ENCODE measurements around the gene TRIM67.

The TRIM67 gene

DNA sequence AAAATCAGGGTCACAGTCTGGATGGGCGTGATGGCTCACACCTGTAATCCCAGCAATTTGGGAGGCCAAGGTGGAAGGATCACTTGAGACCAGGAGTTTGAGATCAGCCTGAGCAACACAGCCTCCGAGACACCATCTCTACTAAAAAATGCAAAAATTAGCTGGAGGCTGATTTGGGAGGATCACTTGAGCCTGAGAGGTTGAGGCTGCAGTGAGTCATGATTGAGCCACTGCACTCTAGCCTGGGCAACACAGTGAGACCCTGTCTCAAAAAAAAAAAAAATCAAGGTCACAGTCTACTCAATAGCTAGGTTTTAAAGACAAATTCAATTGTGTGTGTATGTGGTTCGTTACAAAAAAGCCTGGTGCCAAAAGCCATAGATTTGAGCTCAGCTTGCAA, 34.4 kb downstream of the TRIM67 start:
- no peaks in the 10 kb centered on the region for H3K27me3 ChIP-seq (ENCODE audit: insufficient read depth, poor library complexity, severe bottlenecking)
- no peak for ATAC-seq (ENCODE audit: low read depth)

DNA sequence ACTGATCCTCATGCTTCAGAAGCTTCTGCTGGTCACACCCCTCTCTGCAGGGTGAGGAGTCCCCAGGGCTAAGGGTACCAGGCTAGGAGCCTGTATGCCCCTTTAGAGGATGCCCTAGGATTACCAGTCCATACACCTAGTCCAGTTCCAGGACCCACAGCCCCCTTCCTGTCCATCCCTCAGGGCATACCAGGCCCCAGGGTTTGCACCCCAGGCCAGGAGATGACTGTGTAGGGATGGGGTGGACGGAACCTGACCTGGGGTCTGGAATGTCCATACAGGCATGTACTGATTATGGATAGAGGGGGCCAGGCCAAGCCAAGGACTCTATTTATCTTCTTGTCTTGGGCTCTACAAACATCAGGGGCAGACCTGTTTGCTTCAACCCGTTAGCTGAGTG, 34.9 kb downstream of the TRIM67 start:
- Histone ChIP-seq H3K27me3 (ENCODE audit: insufficient read depth, poor library complexity, severe bottlenecking) (no peaks in the 10 kb centered on the region), H3K4me3 (ENCODE audit: severe bottlenecking) (no peak overlapping the region), H3K27ac (ENCODE audit: poor library complexity, severe bottlenecking) (no peak overlapping the region), H3K4me1 (ENCODE audit: insufficient read depth, poor library complexity, severe bottlenecking) (no peaks in the 10 kb centered on the region), H3K9me3 (ENCODE audit: severe bottlenecking) (no peaks in the 10 kb centered on the region), H3K36me3 (ENCODE audit: low read depth) (no peaks in the 10 kb centered on the region)
- TF ChIP-seq, protein P1, sequence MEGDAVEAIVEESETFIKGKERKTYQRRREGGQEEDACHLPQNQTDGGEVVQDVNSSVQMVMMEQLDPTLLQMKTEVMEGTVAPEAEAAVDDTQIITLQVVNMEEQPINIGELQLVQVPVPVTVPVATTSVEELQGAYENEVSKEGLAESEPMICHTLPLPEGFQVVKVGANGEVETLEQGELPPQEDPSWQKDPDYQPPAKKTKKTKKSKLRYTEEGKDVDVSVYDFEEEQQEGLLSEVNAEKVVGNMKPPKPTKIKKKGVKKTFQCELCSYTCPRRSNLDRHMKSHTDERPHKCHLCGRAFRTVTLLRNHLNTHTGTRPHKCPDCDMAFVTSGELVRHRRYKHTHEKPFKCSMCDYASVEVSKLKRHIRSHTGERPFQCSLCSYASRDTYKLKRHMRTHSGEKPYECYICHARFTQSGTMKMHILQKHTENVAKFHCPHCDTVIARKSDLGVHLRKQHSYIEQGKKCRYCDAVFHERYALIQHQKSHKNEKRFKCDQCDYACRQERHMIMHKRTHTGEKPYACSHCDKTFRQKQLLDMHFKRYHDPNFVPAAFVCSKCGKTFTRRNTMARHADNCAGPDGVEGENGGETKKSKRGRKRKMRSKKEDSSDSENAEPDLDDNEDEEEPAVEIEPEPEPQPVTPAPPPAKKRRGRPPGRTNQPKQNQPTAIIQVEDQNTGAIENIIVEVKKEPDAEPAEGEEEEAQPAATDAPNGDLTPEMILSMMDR (IDR thresholded peaks at IDR 0.05; ENCODE audit: poor library complexity, severe bottlenecking): no peak
- ATAC-seq (ENCODE audit: low read depth): no peak
- DNase-seq (ENCODE audit: low spot score): no peak

More for the DNA sequence above, 34.4 kb downstream of the TRIM67 start:
- Histone ChIP-seq H3K4me3 (ENCODE audit: severe bottlenecking) (no peak overlapping the region), H3K4me1 (ENCODE audit: insufficient read depth, poor library complexity, severe bottlenecking) (no peaks in the 10 kb centered on the region), H3K9me3 (ENCODE audit: severe bottlenecking) (no peaks in the 10 kb centered on the region), H3K27ac (ENCODE audit: poor library complexity, severe bottlenecking) (no peak overlapping the region), H3K36me3 (ENCODE audit: low read depth) (no peaks in the 10 kb centered on the region)
- TF ChIP-seq, protein P1 (IDR thresholded peaks at IDR 0.05; ENCODE audit: poor library complexity, severe bottlenecking): no peak
- no peak for DNase-seq (ENCODE audit: low spot score)

DNA sequence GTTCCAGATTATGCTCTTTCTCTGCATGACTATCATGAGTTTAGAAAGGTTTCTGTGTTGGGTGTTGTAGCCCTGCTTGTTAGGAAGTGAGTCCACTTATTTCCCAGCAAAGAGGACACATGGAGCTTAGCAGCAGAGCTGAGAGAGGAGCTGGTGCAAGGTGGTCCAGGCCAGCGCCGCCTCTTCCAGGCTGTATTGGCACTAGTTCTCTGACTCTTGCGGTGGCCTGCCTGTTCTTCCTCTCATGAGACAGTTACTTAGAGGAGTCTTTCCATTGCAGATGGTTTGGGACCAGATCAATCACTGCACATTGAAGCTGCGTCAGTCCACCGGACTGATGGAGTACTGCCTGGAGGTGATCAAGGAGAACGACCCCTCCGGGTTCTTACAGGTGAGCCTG, 38.0 kb downstream of the TRIM67 start:
- H3K27ac ChIP-seq (ENCODE audit: poor library complexity, severe bottlenecking): no peak overlapping the region
- ATAC-seq (ENCODE audit: low read depth) (no peak), DNase-seq (ENCODE audit: low spot score) (no peak)
- no peak overlapping the region for H3K4me3 ChIP-seq (ENCODE audit: severe bottlenecking)
- H3K9me3 ChIP-seq (ENCODE audit: severe bottlenecking): no peaks in the 10 kb centered on the region
- H3K36me3 ChIP-seq (ENCODE audit: low read depth): no peaks in the 10 kb centered on the region
- H3K4me1 ChIP-seq (ENCODE audit: insufficient read depth, poor library complexity, severe bottlenecking): no peaks in the 10 kb centered on the region
- TF ChIP-seq, protein P1 (IDR thresholded peaks at IDR 0.05; ENCODE audit: poor library complexity, severe bottlenecking): no peak
- H3K27me3 ChIP-seq (ENCODE audit: insufficient read depth, poor library complexity, severe bottlenecking): no peaks in the 10 kb centered on the region

DNA sequence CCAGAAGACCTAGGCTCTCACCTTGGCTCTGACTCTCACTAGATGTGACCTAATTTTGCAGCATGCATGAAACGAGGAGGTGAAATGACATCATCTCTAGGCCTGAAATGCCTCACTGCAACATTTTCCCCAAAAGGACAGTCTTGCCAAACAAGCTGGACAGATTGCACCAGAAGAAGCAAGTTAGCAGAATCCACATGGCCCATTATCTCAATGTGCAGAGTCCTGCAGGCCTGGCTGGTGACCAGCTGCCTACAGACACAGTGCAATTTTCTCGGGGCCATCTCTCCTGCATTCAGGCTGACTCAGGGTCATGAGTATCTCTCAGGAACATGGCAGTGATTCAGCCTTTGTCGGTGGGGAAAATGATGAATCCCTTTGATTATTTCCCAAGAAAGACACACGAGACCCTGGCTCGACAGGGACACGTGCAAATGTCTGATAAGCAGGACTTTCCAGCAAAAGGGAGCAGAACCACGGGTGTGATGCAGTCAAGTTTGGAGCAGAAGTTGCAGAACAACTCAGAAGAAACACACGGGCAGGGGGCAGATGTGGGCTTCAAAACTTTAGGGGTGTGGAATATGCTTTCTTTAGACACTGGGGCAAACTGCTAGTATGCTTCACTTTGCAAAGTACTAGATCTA, 38.7 kb downstream of the TRIM67 start:
- Histone ChIP-seq H3K4me1 (ENCODE audit: insufficient read depth, poor library complexity, severe bottlenecking) (no peaks in the 10 kb centered on the region), H3K27ac (ENCODE audit: poor library complexity, severe bottlenecking) (no peak overlapping the region), H3K27me3 (ENCODE audit: insufficient read depth, poor library complexity, severe bottlenecking) (no peaks in the 10 kb centered on the region)

More for the DNA sequence above, 38.7 kb downstream of the TRIM67 start:
- Histone ChIP-seq H3K36me3 (ENCODE audit: low read depth) (no peaks in the 10 kb centered on the region), H3K9me3 (ENCODE audit: severe bottlenecking) (no peaks in the 10 kb centered on the region), H3K4me3 (ENCODE audit: severe bottlenecking) (no peak overlapping the region)
- ATAC-seq (ENCODE audit: low read depth) (no peak), DNase-seq (ENCODE audit: low spot score) (no peak)
- TF ChIP-seq, protein P1 (IDR thresholded peaks at IDR 0.05; ENCODE audit: poor library complexity, severe bottlenecking): no peak
